Embryonic facial prominence (tissue), 1 donor: ENCODE measurements around the gene AGBL4.
"Not testable (repeated sequence)": the region's sequence is repeated elsewhere in the genome, so short reads cannot be mapped to it uniquely, and the experiment has no call there.

Experiments used
- DNase-seq: peaks from one replicate; pipeline ENCODE4 v3.0.0-alpha.2; 2016; ENCODE audit errors: extremely low spot score

Gene AGBL4

GRCh38 chr1:49306507-49307070, 717.2 kb downstream of the AGBL4 start:
- no peak for DNase-seq

GRCh38 chr1:49302400-49302799, 721.4 kb downstream of the AGBL4 start:
- DNase-seq = not testable (repeated sequence)

GRCh38 chr1:49298304-49298703, 725.5 kb downstream of the AGBL4 start:
- DNase-seq = no peak

GRCh38 chr1:49297783-49298182, 726.0 kb downstream of the AGBL4 start:
- no peak for DNase-seq

- no peak for DNase-seq
Observed at GRCh38 chr1:49294539-49294938, 729.2 kb downstream of the AGBL4 start.

GRCh38 chr1:49293016-49293415, 730.7 kb downstream of the AGBL4 start:
- no peak for DNase-seq

- not testable (repeated sequence) for DNase-seq
Observed at GRCh38 chr1:49257211-49258049, 766.3 kb downstream of the AGBL4 start.

GRCh38 chr1:49252917-49253316, 770.8 kb downstream of the AGBL4 start:
- no peak for DNase-seq

GRCh38 chr1:49251019-49251784, 772.6 kb downstream of the AGBL4 start:
- no peak for DNase-seq

- no peak for DNase-seq
Observed at GRCh38 chr1:49240709-49241221, 783.0 kb downstream of the AGBL4 start.

GRCh38 chr1:49234988-49235387, 788.8 kb downstream of the AGBL4 start:
- DNase-seq = no peak

- no peak for DNase-seq
Observed at GRCh38 chr1:49229555-49229954, 794.2 kb downstream of the AGBL4 start.

- DNase-seq = no peak
Observed at GRCh38 chr1:49226758-49227157, 797.0 kb downstream of the AGBL4 start.

GRCh38 chr1:49225464-49225863, 798.3 kb downstream of the AGBL4 start:
- DNase-seq = no peak

- DNase-seq = no peak
Observed at GRCh38 chr1:49213301-49213700, 810.5 kb downstream of the AGBL4 start.

GRCh38 chr1:49208712-49209111, 815.0 kb downstream of the AGBL4 start:
- no peak for DNase-seq

- no peak for DNase-seq
Observed at GRCh38 chr1:49204720-49205119, 819.0 kb downstream of the AGBL4 start.

GRCh38 chr1:49200738-49201137, 823.0 kb downstream of the AGBL4 start:
- no peak for DNase-seq

GRCh38 chr1:49199564-49199963, 824.2 kb downstream of the AGBL4 start:
- DNase-seq = no peak

GRCh38 chr1:49197081-49197480, 826.7 kb downstream of the AGBL4 start:
- no peak for DNase-seq

GRCh38 chr1:49190138-49190537, 833.6 kb downstream of the AGBL4 start:
- DNase-seq = no peak

GRCh38 chr1:49187056-49187455, 836.7 kb downstream of the AGBL4 start:
- no peak for DNase-seq
